Ishikawa (cell line): ENCODE measurements around the gene GAL3ST2.

Experiments
- CEBPB ChIP-seq: IDR thresholded peaks from 2 replicates; pipeline ENCODE4 v1.6.1; 2012
- CREB1 ChIP-seq: IDR thresholded peaks from 2 replicates; pipeline ENCODE4 v1.6.1; 2012; ENCODE audit warnings: low read depth
- EGR1 ChIP-seq: IDR thresholded peaks from 2 replicates; pipeline ENCODE4 v1.6.1; 2012
- EP300 ChIP-seq: IDR thresholded peaks from 2 replicates; pipeline ENCODE4 v1.6.1; 2012; ENCODE audit warnings: borderline replicate concordance
- FOXM1 ChIP-seq: IDR thresholded peaks from 2 replicates; pipeline ENCODE4 v1.6.1; 2012; ENCODE audit warnings: low read depth, borderline replicate concordance
- MAX ChIP-seq: IDR thresholded peaks from 2 replicates; pipeline ENCODE4 v1.6.1; 2012
- NFIC ChIP-seq: IDR thresholded peaks from 2 replicates; pipeline ENCODE4 v1.6.1; 2012
- RAD21 ChIP-seq: IDR thresholded peaks from 2 replicates; pipeline ENCODE4 v1.6.1; 2012; ENCODE audit warnings: low read depth
- TAF1 ChIP-seq: IDR thresholded peaks from 2 replicates; pipeline ENCODE4 v1.6.1; 2012; ENCODE audit warnings: low read depth, mild to moderate bottlenecking
- TCF12 ChIP-seq: IDR thresholded peaks from 2 replicates; pipeline ENCODE4 v1.6.1; 2012; ENCODE audit warnings: low read depth
- TEAD4 ChIP-seq: IDR thresholded peaks from 2 replicates; pipeline ENCODE4 v1.6.1; 2012
- YY1 ChIP-seq: IDR thresholded peaks from 2 replicates; pipeline ENCODE4 v1.6.1; 2012; ENCODE audit warnings: low read depth
- ZBTB7A ChIP-seq: IDR thresholded peaks from 2 replicates; pipeline ENCODE4 v1.6.1; 2012; ENCODE audit warnings: low read depth
- TF ChIP-seq, protein P1 (sequence below): IDR thresholded peaks from 2 replicates; pipeline ENCODE4 v1.6.1; 2012; ENCODE audit warnings: low read depth, mild to moderate bottlenecking
- TF ChIP-seq, protein P2 (sequence below): IDR thresholded peaks from 2 replicates; pipeline ENCODE4 v1.6.1; 2012

Gene GAL3ST2

GRCh38 chr2:241816431-241817121, 40.0 kb downstream of the GAL3ST2 start:
- no peak for TF ChIP-seq FOXM1
- TF ChIP-seq RAD21, result no peak

- TF ChIP-seq RAD21 (no peak), MAX (no peak), EP300 (no peak), ZBTB7A (no peak), TCF12 (no peak), TAF1 (no peak), CEBPB (no peak), NFIC (no peak), YY1 (no peak)
These were observed 40.7 kb downstream of the GAL3ST2 start for GRCh38 chr2:241817126-241817820.

DNA sequence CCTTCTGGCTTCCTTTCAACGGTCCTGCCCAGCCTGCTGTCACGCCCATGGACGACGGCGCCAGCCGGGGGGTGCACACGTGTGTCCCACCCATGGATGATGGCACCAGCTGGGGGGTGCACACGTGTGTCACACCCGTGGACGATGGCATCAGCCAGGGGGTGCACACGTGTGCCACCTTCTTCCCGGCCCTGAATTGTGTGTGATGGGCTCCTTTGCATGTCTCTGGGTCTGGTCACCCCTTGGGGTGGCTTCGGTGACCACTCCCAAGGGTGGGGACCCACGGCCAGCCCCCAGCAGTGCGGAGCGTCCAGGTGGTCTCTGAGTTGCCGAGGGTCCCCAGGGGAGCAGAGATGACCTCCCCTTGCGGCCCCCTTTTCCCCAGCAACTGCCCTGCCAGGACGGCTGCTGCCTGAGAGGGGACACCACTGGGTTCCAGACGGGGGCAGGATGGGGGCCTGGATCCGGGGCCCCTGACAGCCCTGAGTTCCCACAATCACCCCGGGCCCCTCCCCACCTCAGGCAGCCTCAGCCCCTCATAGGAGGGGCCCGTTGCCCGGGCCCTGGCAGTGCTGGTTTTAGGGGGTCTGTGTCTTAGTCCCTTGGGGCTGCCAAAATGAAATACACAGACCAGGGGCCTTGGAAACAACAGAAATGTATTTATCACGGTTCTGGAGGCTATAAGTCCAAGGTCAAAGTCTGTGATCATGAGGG, 41.8 kb downstream of the GAL3ST2 start:
- no peak for TF ChIP-seq CEBPB
- TF ChIP-seq NFIC, result no peak
- TF ChIP-seq, protein P1, sequence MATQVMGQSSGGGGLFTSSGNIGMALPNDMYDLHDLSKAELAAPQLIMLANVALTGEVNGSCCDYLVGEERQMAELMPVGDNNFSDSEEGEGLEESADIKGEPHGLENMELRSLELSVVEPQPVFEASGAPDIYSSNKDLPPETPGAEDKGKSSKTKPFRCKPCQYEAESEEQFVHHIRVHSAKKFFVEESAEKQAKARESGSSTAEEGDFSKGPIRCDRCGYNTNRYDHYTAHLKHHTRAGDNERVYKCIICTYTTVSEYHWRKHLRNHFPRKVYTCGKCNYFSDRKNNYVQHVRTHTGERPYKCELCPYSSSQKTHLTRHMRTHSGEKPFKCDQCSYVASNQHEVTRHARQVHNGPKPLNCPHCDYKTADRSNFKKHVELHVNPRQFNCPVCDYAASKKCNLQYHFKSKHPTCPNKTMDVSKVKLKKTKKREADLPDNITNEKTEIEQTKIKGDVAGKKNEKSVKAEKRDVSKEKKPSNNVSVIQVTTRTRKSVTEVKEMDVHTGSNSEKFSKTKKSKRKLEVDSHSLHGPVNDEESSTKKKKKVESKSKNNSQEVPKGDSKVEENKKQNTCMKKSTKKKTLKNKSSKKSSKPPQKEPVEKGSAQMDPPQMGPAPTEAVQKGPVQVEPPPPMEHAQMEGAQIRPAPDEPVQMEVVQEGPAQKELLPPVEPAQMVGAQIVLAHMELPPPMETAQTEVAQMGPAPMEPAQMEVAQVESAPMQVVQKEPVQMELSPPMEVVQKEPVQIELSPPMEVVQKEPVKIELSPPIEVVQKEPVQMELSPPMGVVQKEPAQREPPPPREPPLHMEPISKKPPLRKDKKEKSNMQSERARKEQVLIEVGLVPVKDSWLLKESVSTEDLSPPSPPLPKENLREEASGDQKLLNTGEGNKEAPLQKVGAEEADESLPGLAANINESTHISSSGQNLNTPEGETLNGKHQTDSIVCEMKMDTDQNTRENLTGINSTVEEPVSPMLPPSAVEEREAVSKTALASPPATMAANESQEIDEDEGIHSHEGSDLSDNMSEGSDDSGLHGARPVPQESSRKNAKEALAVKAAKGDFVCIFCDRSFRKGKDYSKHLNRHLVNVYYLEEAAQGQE, result no peak
- no peak for TF ChIP-seq CREB1
- TF ChIP-seq, protein P2, sequence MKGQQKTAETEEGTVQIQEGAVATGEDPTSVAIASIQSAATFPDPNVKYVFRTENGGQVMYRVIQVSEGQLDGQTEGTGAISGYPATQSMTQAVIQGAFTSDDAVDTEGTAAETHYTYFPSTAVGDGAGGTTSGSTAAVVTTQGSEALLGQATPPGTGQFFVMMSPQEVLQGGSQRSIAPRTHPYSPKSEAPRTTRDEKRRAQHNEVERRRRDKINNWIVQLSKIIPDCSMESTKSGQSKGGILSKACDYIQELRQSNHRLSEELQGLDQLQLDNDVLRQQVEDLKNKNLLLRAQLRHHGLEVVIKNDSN, result no peak
- TF ChIP-seq YY1, result no peak
- no peak for TF ChIP-seq TEAD4
- no peak for TF ChIP-seq ZBTB7A
- TF ChIP-seq EP300, result no peak
- no peak for TF ChIP-seq EGR1
- TF ChIP-seq RAD21, result no peak
- TF ChIP-seq TCF12, result no peak

DNA sequence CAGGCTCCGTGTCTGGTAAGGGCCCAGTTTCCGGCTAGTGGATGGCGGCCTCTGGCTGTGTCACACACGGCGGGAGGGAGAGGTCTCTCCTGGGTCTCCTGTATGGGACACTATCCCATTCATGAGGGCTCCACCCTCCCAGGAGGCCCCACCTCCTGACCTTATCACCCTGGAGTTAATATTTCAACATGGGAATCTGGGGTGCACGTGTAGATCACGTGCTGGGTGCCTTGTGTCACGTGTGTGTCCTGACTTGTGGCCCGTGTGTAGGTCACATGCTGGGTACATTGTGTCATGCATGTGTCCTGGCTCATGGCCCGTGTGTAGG, 42.3 kb downstream of the GAL3ST2 start:
- TF ChIP-seq CREB1 (no peak), EP300 (no peak), NFIC (no peak), CEBPB (no peak), TEAD4 (no peak), FOXM1 (no peak), MAX (no peak), YY1 (no peak), RAD21 (no peak), EGR1 (no peak), ZBTB7A (no peak)
- TF ChIP-seq, protein P2, result no peak
- TF ChIP-seq, protein P1, result no peak

GRCh38 chr2:241820625-241821384, 44.2 kb downstream of the GAL3ST2 start:
- TF ChIP-seq EP300 (no peak), TEAD4 (no peak), RAD21 (no peak), EGR1 (no peak), ZBTB7A (no peak), TCF12 (no peak), CEBPB (no peak), MAX (no peak), YY1 (no peak), CREB1 (no peak), FOXM1 (no peak), TAF1 (no peak), NFIC (no peak)
- TF ChIP-seq, protein P1, result no peak
- TF ChIP-seq, protein P2, result no peak
